ENCODE results near the gene CHCT1.
"Not testable (repeated sequence)": the region's sequence is repeated elsewhere in the genome, so short reads cannot be mapped to it uniquely, and the experiment has no call there.

The CHCT1 gene

GRCh38 chr17:60422162-60422665 is at the start of gene CHCT1:
CHCT1 (plus strand) TSS chr17:60422489; CDS start chr17:60422593, 104 bp downstream.
- in situ Hi-C loops (cut with MboI; ENCODE audit: low sequenced_read_pairs), result no loop called here

- in situ Hi-C loops (cut with MboI; ENCODE audit: low sequenced_read_pairs), result no loop called here
Observed at GRCh38 chr17:60372790-60373483, 49.4 kb upstream of the CHCT1 start.

GRCh38 chr17:60378187-60378586 is 44.1 kb upstream of the CHCT1 start:
- in situ Hi-C loops (cut with MboI; ENCODE audit: low sequenced_read_pairs), result not testable (repeated sequence)

GRCh38 chr17:60379461-60379860 is 42.8 kb upstream of the CHCT1 start:
- in situ Hi-C loops (cut with MboI; ENCODE audit: low sequenced_read_pairs), result not testable (repeated sequence)

- in situ Hi-C loops (cut with MboI; ENCODE audit: low sequenced_read_pairs), result no loop called here
Observed at GRCh38 chr17:60381958-60382357, 40.3 kb upstream of the CHCT1 start.

GRCh38 chr17:60383379-60383778 is 38.9 kb upstream of the CHCT1 start:
- in situ Hi-C loops (cut with MboI; ENCODE audit: low sequenced_read_pairs), result no loop called here

GRCh38 chr17:60384921-60385320 is 37.4 kb upstream of the CHCT1 start:
- in situ Hi-C loops (cut with MboI; ENCODE audit: low sequenced_read_pairs), result not testable (repeated sequence)

- in situ Hi-C loops (cut with MboI; ENCODE audit: low sequenced_read_pairs), result no loop called here
Observed at GRCh38 chr17:60386147-60387058, 35.9 kb upstream of the CHCT1 start.

- in situ Hi-C loops (cut with MboI; ENCODE audit: low sequenced_read_pairs), result no loop called here
Observed at GRCh38 chr17:60387666-60388065, 34.6 kb upstream of the CHCT1 start.

GRCh38 chr17:60388742-60389141 is 33.5 kb upstream of the CHCT1 start:
- in situ Hi-C loops (cut with MboI; ENCODE audit: low sequenced_read_pairs), result no loop called here

GRCh38 chr17:60390186-60390585 is 32.1 kb upstream of the CHCT1 start:
- in situ Hi-C loops (cut with MboI; ENCODE audit: low sequenced_read_pairs), result no loop called here

GRCh38 chr17:60390925-60391470 is 31.3 kb upstream of the CHCT1 start:
- in situ Hi-C loops (cut with MboI; ENCODE audit: low sequenced_read_pairs), result no loop called here

- in situ Hi-C loops (cut with MboI; ENCODE audit: low sequenced_read_pairs), result no loop called here
Observed at GRCh38 chr17:60391471-60392041, 30.7 kb upstream of the CHCT1 start.

- in situ Hi-C loops (cut with MboI; ENCODE audit: low sequenced_read_pairs), result no loop called here
Observed at GRCh38 chr17:60392042-60392844, 30.0 kb upstream of the CHCT1 start, which contains the start of gene USP32. USP32 (minus strand) TSS chr17:60392133; CDS start chr17:60391939, 194 bp downstream.

- in situ Hi-C loops (cut with MboI; ENCODE audit: low sequenced_read_pairs), result no loop called here
Observed at GRCh38 chr17:60392845-60393702, 29.2 kb upstream of the CHCT1 start.

- in situ Hi-C loops (cut with MboI; ENCODE audit: low sequenced_read_pairs), result no loop called here
Observed at GRCh38 chr17:60393840-60394723, 28.2 kb upstream of the CHCT1 start.

- in situ Hi-C loops (cut with MboI; ENCODE audit: low sequenced_read_pairs), result no loop called here
Observed at GRCh38 chr17:60395508-60396065, 26.7 kb upstream of the CHCT1 start.

- in situ Hi-C loops (cut with MboI; ENCODE audit: low sequenced_read_pairs), result no loop called here
Observed at GRCh38 chr17:60396412-60396811, 25.9 kb upstream of the CHCT1 start.

All from HL-60/S4 treated with phorbol 12-myristate 13-acetate at 8.2 ng/mL for 4 days and 3 days (cell line).